Vagina (tissue), 2 donors: ENCODE measurements around the gene SSX4B. TPM values are rescaled to one million over a fixed set of nuclear protein-coding genes. Genes with fewer than 3 reads are reported as not detected.
"Not testable (repeated sequence)": the region's sequence is repeated elsewhere in the genome, so short reads cannot be mapped to it uniquely, and the experiment has no call there.

ENCODE experiments used
- DNase-seq, 2 donors: peaks; one replicate each; pipeline ENCODE4 v3.0.0-alpha.2; 2017; ENCODE audit errors: extremely low spot score in 2 of 2
- H3K27ac ChIP-seq: fragments of 200-600 bp; sonication (generic); one replicate; pipeline ENCODE4 v1.5.1; 2019
- H3K27me3 ChIP-seq: fragments of 200-600 bp; sonication (generic); one replicate; pipeline ENCODE4 v1.5.1; 2019
- H3K36me3 ChIP-seq, 2 donors: fragments of 200-600 bp; sonication (generic); one replicate each; pipeline ENCODE4 v1.5.1; 2017 to 2019
- H3K4me1 ChIP-seq: fragments of 200-600 bp; sonication (generic); one replicate; pipeline ENCODE4 v1.5.1; 2019
- H3K4me3 ChIP-seq, 2 donors: fragments of 200-600 bp; sonication (generic); 1 replicate in 1 of 2; 2 replicates in 1 of 2; pipeline ENCODE4 v1.5.1; 2016 to 2019
- H3K9me3 ChIP-seq: fragments of 200-600 bp; sonication (generic); one replicate; pipeline ENCODE4 v1.5.1; 2019
- CTCF ChIP-seq, 3 experiments: fragments of 450-650 bp in 2 of 3; fragments of 200-600 bp in 1 of 3; sonication (generic) in 1 of 3; IDR thresholded peaks; one replicate each; pipeline ENCODE4 v1.5.1; 2017 to 2019; ENCODE audit warnings: antibody characterized with exemption in 3 of 3, mild to moderate bottlenecking in 2 of 3, moderate library complexity in 2 of 3
- POLR2A ChIP-seq, 2 donors: fragments of 450-650 bp; IDR thresholded peaks; one replicate each; pipeline ENCODE4 v1.6.1; 2017; ENCODE audit warnings: antibody characterized with exemption in 2 of 2, mild to moderate bottlenecking in 2 of 2, moderate library complexity in 2 of 2
- POLR2AphosphoS5 ChIP-seq, 2 donors: sonication (generic); formaldehyde crosslinking; IDR thresholded peaks; one replicate each; pipeline ENCODE4 v1.9.0; 2017; ENCODE audit warnings: antibody characterized with exemption in 2 of 2, mild to moderate bottlenecking in 2 of 2, low read depth in 1 of 2; ENCODE audit not compliant: insufficient read depth in 1 of 2
- intact Hi-C: fragments of 100-400 bp; cut with DNase I; formaldehyde crosslinking; loops from one replicate; pipeline ENCODE4 v1.15.1; 2023
- small RNA-seq: library from RNA; depleted of rRNA; stranded (forward); fragments of <200 nt; gene quantifications from one replicate; pipeline ENCODE3, GENCODE V24; 2016
- total RNA-seq: library from RNA; depleted of rRNA; stranded (reverse); fragments of >200 nt; gene quantifications from one replicate; pipeline ENCODE4 v1.2.3, GENCODE V29; 2016

SSX4B gene
- total RNA-seq, 1 donor from 2014 or later = not detected

- H3K4me1 ChIP-seq, H3K4me3 ChIP-seq, H3K27ac ChIP-seq, intact Hi-C loops, H3K9me3 ChIP-seq, H3K36me3 ChIP-seq, DNase-seq, H3K27me3 ChIP-seq: not testable (repeated sequence)
These were observed 28.5 kb downstream of the SSX4B start, which contains the start of gene SSX4 for GRCh38 chrX:48383239-48383638. SSX4 (plus strand) TSS chrX:48383539; CDS start chrX:48384054, 515 bp downstream.

- H3K4me1 ChIP-seq, H3K27me3 ChIP-seq, H3K27ac ChIP-seq, H3K4me3 ChIP-seq, H3K36me3 ChIP-seq, DNase-seq, intact Hi-C loops, H3K9me3 ChIP-seq: not testable (repeated sequence)
These were observed 41.4 kb downstream of the SSX4B start for GRCh38 chrX:48370408-48370807.

- H3K4me1 ChIP-seq, H3K9me3 ChIP-seq, H3K4me3 ChIP-seq, H3K36me3 ChIP-seq, H3K27me3 ChIP-seq, H3K27ac ChIP-seq, intact Hi-C loops, DNase-seq: not testable (repeated sequence)
These were observed 43.9 kb downstream of the SSX4B start for GRCh38 chrX:48367717-48368408.

- DNase-seq, H3K27ac ChIP-seq, H3K9me3 ChIP-seq, H3K27me3 ChIP-seq, H3K36me3 ChIP-seq, H3K4me3 ChIP-seq, intact Hi-C loops, H3K4me1 ChIP-seq: not testable (repeated sequence)
These were observed 52.5 kb downstream of the SSX4B start for GRCh38 chrX:48359281-48359680.

GRCh38 chrX:48357681-48358080 is 54.1 kb downstream of the SSX4B start:
- DNase-seq = no peak

GRCh38 chrX:48356315-48357094 is 55.3 kb downstream of the SSX4B start, which contains the start of gene SSX3:
SSX3 (minus strand) TSS chrX:48356703; CDS start chrX:48355249, 1,454 bp downstream.
- H3K27me3 ChIP-seq, H3K9me3 ChIP-seq, H3K27ac ChIP-seq, DNase-seq, H3K36me3 ChIP-seq, H3K4me1 ChIP-seq, intact Hi-C loops, H3K4me3 ChIP-seq: not testable (repeated sequence)

More at GRCh38 chrX:48357681-48358080, 54.1 kb downstream of the SSX4B start:
- H3K27ac ChIP-seq = no peak overlapping the region
- no peaks in the 10 kb centered on the region for H3K27me3 ChIP-seq
- H3K36me3 ChIP-seq = no peaks in the 10 kb centered on the region
- no peak overlapping the region for H3K4me3 ChIP-seq
- H3K9me3 ChIP-seq = no peaks in the 10 kb centered on the region
- intact Hi-C loops = no loop called here
- TF ChIP-seq POLR2A (IDR thresholded peaks at IDR 0.05) = no peak
- no peak for TF ChIP-seq CTCF (IDR thresholded peaks at IDR 0.05)
- no peak for TF ChIP-seq POLR2AphosphoS5 (IDR thresholded peaks at IDR 0.05; ENCODE audit: insufficient read depth in 1 of 2, low read depth in 1 of 2)
- no peaks in the 10 kb centered on the region for H3K4me1 ChIP-seq

Small RNAs within 50 kb of the gene (small RNA-seq; reads per million reads assigned to genes)
- gene AL606490.4 (not detected), gene AL606490.7 (not detected)

Other genes with a start within 250 kb of the SSX4B start
- gene SSX5, start 215.2 kb downstream of the SSX4B start, total RNA-seq = not detected
- gene SSX1, start 156.6 kb downstream of the SSX4B start, total RNA-seq = not detected
- gene SSX3, start 55.3 kb downstream of the SSX4B start, total RNA-seq = not detected
- gene SSX4, start 28.4 kb downstream of the SSX4B start, total RNA-seq = not detected
- gene SLC38A5, start 58.3 kb upstream of the SSX4B start, total RNA-seq = 15.5 TPM
- 31.7 TPM for gene FTSJ1, start 64.2 kb upstream of the SSX4B start, total RNA-seq
- 15.7 TPM for gene PORCN, start 97.0 kb upstream of the SSX4B start, total RNA-seq
- gene EBP, start 109.8 kb upstream of the SSX4B start, total RNA-seq = 55.2 TPM
- 13.8 TPM for gene TBC1D25, start 127.8 kb upstream of the SSX4B start, total RNA-seq
- 148 TPM for gene RBM3, start 162.5 kb upstream of the SSX4B start, total RNA-seq
- gene WDR13, start 185.5 kb upstream of the SSX4B start, total RNA-seq = 111 TPM